ENCODE results near the gene CCDC87.

- TF ChIP-seq CTCF (IDR thresholded peaks at IDR 0.05; ENCODE audit: borderline replicate concordance, extremely low read depth, low read length, poor library complexity, severe bottlenecking) (no peak), EZH2 (IDR thresholded peaks at IDR 0.05; ENCODE audit: borderline replicate concordance, low read depth, low read length, severe bottlenecking) (no peak)
These were observed 45.2 kb downstream of the CCDC87 start for GRCh38 chr11:66547662-66548009.

Data from DND-41 (cell line).